Breast epithelium (tissue), 4 donors: ENCODE data around the gene HMGCS1. TPM values are rescaled to one million over a fixed set of nuclear protein-coding genes. Genes with fewer than 3 reads are reported as not detected.
"Not testable (repeated sequence)": the region's sequence is repeated elsewhere in the genome, so short reads cannot be mapped to it uniquely, and the experiment has no call there.

ENCODE experiments used
- DNase-seq, 2 donors: peaks; one replicate each; pipeline ENCODE4 v3.0.0-alpha.2; 2019; ENCODE audit warnings: low spot score in 2 of 2
- H3K27ac ChIP-seq, 2 donors: fragments of 200-600 bp; sonication (generic) in 1 of 2; one replicate each; pipeline ENCODE4 v1.5.1; 2016 to 2019; ENCODE audit warnings: mild to moderate bottlenecking in 1 of 2
- H3K27me3 ChIP-seq, 2 donors: fragments of 200-600 bp; sonication (generic) in 1 of 2; one replicate each; pipeline versions ENCODE4 v1.5.1 to v1.6.0; 2017 to 2019; ENCODE audit warnings: control low read depth in 1 of 2, mild to moderate bottlenecking in 1 of 2
- H3K36me3 ChIP-seq: fragments of 200-600 bp; one replicate; pipeline ENCODE4 v1.5.1; 2019
- H3K4me1 ChIP-seq, 2 donors: fragments of 200-600 bp; sonication (generic); one replicate each; pipeline ENCODE4 v1.5.1; 2016 to 2019; ENCODE audit warnings: control low read depth in 1 of 2
- H3K4me3 ChIP-seq, 3 donors: fragments of 200-600 bp; sonication (generic); 1 replicate in 2 of 3; 2 replicates in 1 of 3; pipeline ENCODE4 v1.5.1; 2016 to 2019; ENCODE audit warnings: mild to moderate bottlenecking in 3 of 3, moderate library complexity in 2 of 3
- H3K9me3 ChIP-seq, 2 donors: fragments of 200-600 bp; sonication (generic) in 1 of 2; one replicate each; pipeline ENCODE4 v1.5.1; 2016 to 2019; ENCODE audit warnings: control low read depth in 1 of 2
- POLR2A ChIP-seq: fragments of 450-650 bp; IDR thresholded peaks from one replicate; pipeline ENCODE4 v1.6.1; 2016; ENCODE audit warnings: antibody characterized with exemption, mild to moderate bottlenecking, moderate library complexity
- POLR2AphosphoS5 ChIP-seq, 3 donors: sonication (generic); formaldehyde crosslinking; IDR thresholded peaks; one replicate each; pipeline ENCODE4 v1.6.1; 2017; ENCODE audit warnings: antibody characterized with exemption in 3 of 3
- intact Hi-C: fragments of 100-400 bp; cut with DNase I; formaldehyde crosslinking; loops from one replicate; pipeline ENCODE4 v1.15.1; 2023; ENCODE audit warnings: low total_unique reads
- total RNA-seq, 3 donors: library from RNA; depleted of rRNA; stranded (reverse); fragments of >200 nt; gene quantifications; one replicate each; pipeline ENCODE4 v1.1.0, GENCODE V29; 2016
- TF ChIP-seq, protein P1 (sequence below), 3 donors: fragments of 450-650 bp; IDR thresholded peaks; one replicate each; pipeline ENCODE4 v1.5.1; 2016 to 2017; ENCODE audit warnings: antibody characterized with exemption in 3 of 3, mild to moderate bottlenecking in 3 of 3, moderate library complexity in 3 of 3

The HMGCS1 gene
- total RNA-seq, 3 donors from 2014 or later = 13.9 to 36.6 (median 26.5) TPM

DNA sequence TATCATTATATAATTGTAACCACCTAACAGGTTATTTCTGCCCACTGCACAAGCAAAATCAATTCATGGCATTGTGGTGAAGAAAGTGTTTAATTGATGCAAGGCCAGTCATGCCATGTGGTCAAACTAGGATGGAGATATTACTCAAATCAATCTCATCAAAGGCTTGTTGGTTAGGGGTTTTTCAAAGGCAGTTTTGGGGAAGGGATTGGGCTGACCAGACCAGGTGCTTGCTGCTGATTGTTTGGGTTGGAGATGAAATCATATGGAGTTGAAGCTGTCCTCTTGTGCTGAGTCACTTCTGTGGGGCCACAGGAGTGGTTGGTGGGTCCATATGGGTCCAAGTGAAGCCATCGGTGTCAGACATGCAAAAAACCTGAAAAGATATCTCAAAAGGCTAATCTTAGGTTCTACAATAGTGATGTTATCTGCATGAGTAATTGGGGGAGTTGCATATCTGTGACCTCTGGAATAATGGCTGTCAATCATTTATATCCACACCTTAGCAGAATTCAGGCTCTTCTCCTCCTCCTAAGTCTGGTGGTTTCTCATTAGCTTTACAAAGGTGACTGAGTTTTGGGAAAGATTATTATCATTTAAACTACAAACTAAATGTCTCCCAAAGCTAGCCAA lies 44.9 kb downstream of the HMGCS1 start:
- intact Hi-C loops = no loop called here
- TF ChIP-seq, protein P1, sequence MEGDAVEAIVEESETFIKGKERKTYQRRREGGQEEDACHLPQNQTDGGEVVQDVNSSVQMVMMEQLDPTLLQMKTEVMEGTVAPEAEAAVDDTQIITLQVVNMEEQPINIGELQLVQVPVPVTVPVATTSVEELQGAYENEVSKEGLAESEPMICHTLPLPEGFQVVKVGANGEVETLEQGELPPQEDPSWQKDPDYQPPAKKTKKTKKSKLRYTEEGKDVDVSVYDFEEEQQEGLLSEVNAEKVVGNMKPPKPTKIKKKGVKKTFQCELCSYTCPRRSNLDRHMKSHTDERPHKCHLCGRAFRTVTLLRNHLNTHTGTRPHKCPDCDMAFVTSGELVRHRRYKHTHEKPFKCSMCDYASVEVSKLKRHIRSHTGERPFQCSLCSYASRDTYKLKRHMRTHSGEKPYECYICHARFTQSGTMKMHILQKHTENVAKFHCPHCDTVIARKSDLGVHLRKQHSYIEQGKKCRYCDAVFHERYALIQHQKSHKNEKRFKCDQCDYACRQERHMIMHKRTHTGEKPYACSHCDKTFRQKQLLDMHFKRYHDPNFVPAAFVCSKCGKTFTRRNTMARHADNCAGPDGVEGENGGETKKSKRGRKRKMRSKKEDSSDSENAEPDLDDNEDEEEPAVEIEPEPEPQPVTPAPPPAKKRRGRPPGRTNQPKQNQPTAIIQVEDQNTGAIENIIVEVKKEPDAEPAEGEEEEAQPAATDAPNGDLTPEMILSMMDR (IDR thresholded peaks at IDR 0.05) = no peak
- TF ChIP-seq POLR2AphosphoS5 (IDR thresholded peaks at IDR 0.05) (no peak), POLR2A (no peak)
- H3K4me3 ChIP-seq = no peak overlapping the region
- H3K36me3 ChIP-seq = no peaks in the 10 kb centered on the region
- H3K27me3 ChIP-seq = no peaks in the 10 kb centered on the region
- no peaks in the 10 kb centered on the region for H3K4me1 ChIP-seq
- peaks cover 0 to 6% of the 10 kb centered on the region in 2 donors for H3K9me3 ChIP-seq
- DNase-seq = no peak
- H3K27ac ChIP-seq = no peak overlapping the region

DNA sequence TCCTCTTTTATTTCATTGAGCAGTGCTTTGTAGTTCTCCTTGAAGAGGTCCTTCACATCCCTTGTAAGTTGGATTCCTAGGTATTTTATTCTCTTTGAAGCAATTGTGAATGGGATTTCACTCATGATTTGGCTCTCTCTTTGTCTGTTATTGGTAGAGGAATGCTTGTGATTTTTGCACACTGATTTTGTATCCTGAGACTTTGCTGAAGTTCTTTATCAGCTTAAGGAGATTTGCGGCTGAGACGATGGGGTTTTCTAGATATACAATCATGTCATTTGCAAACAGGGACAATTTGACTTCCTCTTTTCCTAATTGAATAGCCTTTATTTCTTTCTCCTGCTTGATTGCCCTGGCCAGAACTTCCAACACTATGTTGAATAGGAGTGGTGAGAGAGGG lies 50.9 kb downstream of the HMGCS1 start:
- H3K9me3 ChIP-seq, H3K4me1 ChIP-seq, intact Hi-C loops, H3K27me3 ChIP-seq, H3K4me3 ChIP-seq, DNase-seq, H3K27ac ChIP-seq, H3K36me3 ChIP-seq: not testable (repeated sequence)

DNA sequence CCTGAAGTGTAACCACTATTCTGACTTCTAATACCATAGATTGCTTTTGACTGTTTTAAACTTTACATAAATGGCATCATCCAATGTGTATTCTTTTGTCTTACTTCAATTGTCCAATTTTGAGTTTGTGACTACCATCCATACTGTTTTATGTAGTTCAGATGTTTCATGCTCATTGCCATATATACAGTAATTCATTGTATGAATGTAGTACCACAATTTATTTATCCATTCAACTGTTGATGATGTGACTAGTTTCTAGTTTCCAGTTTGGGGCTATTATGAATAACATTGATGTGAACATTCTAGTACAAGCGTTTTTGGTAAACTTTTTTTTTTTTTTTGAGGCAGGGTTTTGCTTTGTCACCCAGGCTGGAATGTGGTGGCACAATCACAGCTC lies 55.1 kb downstream of the HMGCS1 start:
- no peak for DNase-seq
- Histone ChIP-seq H3K4me3 (no peak overlapping the region), H3K27ac (no peak overlapping the region), H3K9me3 (peaks cover 0 to 5% of the 10 kb centered on the region in 2 donors), H3K4me1 (no peaks in the 10 kb centered on the region), H3K36me3 (no peaks in the 10 kb centered on the region), H3K27me3 (no peaks in the 10 kb centered on the region)
- intact Hi-C loops = no loop called here
- TF ChIP-seq POLR2A (no peak), POLR2AphosphoS5 (IDR thresholded peaks at IDR 0.05) (no peak)
- TF ChIP-seq, protein P1 (IDR thresholded peaks at IDR 0.05) = no peak

GRCh38 chr5:43256261-43256966 lies 56.8 kb downstream of the HMGCS1 start:
- Histone ChIP-seq H3K36me3 (no peaks in the 10 kb centered on the region), H3K27me3 (no peaks in the 10 kb centered on the region), H3K27ac (no peak overlapping the region), H3K9me3 (no peaks in the 10 kb centered on the region), H3K4me1 (no peaks in the 10 kb centered on the region), H3K4me3 (no peak overlapping the region)
- TF ChIP-seq, protein P1 (IDR thresholded peaks at IDR 0.05) = no peak
- no peak for TF ChIP-seq POLR2A
- no peak for TF ChIP-seq POLR2AphosphoS5 (IDR thresholded peaks at IDR 0.05)
- intact Hi-C loops = no loop called here
- DNase-seq = no peak

DNA sequence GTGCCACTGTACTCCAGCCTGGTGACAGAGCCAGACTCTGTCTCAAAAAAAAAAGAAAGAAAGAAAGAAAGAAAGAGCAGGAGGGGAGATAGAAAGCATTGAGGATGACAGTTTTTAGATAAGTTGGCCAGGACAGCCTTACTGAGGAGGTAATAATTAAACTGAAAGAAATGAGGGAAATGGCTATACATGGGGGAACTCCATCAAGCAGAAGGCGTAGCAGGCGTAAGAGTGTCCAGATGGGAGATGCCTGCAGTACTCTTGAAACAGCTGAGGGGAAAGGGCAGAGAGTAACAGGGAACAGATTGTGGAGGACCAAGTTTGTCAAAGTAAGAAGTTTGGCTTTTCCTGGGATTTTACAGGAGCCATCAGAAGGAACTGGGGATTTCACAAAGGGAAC lies 57.5 kb downstream of the HMGCS1 start:
- no peak overlapping the region for H3K27ac ChIP-seq
- no peaks in the 10 kb centered on the region for H3K4me1 ChIP-seq
- intact Hi-C loops = no loop called here
- H3K27me3 ChIP-seq = no peaks in the 10 kb centered on the region
- H3K9me3 ChIP-seq = no peaks in the 10 kb centered on the region
- H3K36me3 ChIP-seq = no peaks in the 10 kb centered on the region
- H3K4me3 ChIP-seq = no peak overlapping the region
- TF ChIP-seq, protein P1 (IDR thresholded peaks at IDR 0.05) = no peak
- TF ChIP-seq POLR2A = no peak
- TF ChIP-seq POLR2AphosphoS5 (IDR thresholded peaks at IDR 0.05) = no peak
- no peak for DNase-seq
